ENCODE data around the gene PDZRN3. TPM values are rescaled to one million over a fixed set of nuclear protein-coding genes. Genes with fewer than 3 reads are reported as not detected.

The PDZRN3 gene
- total and polyA plus RNA-seq, 12 donors, result 17.7 to 143 (median 74.6) TPM

- H3K9me3 ChIP-seq, result no peaks in the 10 kb centered on the region
- ATAC-seq (no peak), DNase-seq (no peak)
- no peak overlapping the region for H3K4me3 ChIP-seq
- no peaks in the 10 kb centered on the region for H3K27me3 ChIP-seq
- H3K36me3 ChIP-seq, result no peaks in the 10 kb centered on the region
- TF ChIP-seq CTCF (IDR thresholded peaks at IDR 0.05), result peak in 1 of 9 donors; percentile 7
- H3K4me1 ChIP-seq, result peaks cover 0 to 45% (median 18%) of the 10 kb centered on the region in 9 donors
- 68 to 76% methylated on average over 1 of the region's 1 CpG for WGBS, 2 donors
- intact Hi-C loops (cut with DNase I), result loop anchor here (2.0 to 10.0 kb wide), 4 partner anchors 325 to 332 kb away; no protein-coding TSS in a partner anchor
- no peak overlapping the region for H3K27ac ChIP-seq
Observed at GRCh38 chr3:73432706-73433032, 192.1 kb downstream of the PDZRN3 start.

GRCh38 chr3:73432023-73432705, 192.6 kb downstream of the PDZRN3 start:
- no peak overlapping the region for H3K27ac ChIP-seq
- no peaks in the 10 kb centered on the region for H3K27me3 ChIP-seq
- intact Hi-C loops (cut with DNase I), result loop anchor here (2.0 to 10.0 kb wide), 4 partner anchors 325 to 331 kb away; no protein-coding TSS in a partner anchor
- H3K36me3 ChIP-seq, result no peaks in the 10 kb centered on the region
- no peak for DNase-seq
- H3K4me3 ChIP-seq, result no peak overlapping the region
- peaks cover 0 to 45% (median 17%) of the 10 kb centered on the region in 9 donors for H3K4me1 ChIP-seq
- TF ChIP-seq CTCF (IDR thresholded peaks at IDR 0.05), result peak; percentile 41 to 72 (median 65)
- peak in 1 of 8 donors; percentile 31 for ATAC-seq
- 49 to 54% methylated on average over 9 of the region's 9 CpGs for WGBS, 2 donors
- no peaks in the 10 kb centered on the region for H3K9me3 ChIP-seq

- Histone ChIP-seq H3K4me3 (no peak overlapping the region), H3K36me3 (no peaks in the 10 kb centered on the region), H3K27ac (no peak overlapping the region), H3K27me3 (no peaks in the 10 kb centered on the region), H3K9me3 (no peaks in the 10 kb centered on the region), H3K4me1 (peaks cover 0 to 51% (median 21%) of the 10 kb centered on the region in 9 donors)
- no peak for ATAC-seq
- no peak for TF ChIP-seq CTCF (IDR thresholded peaks at IDR 0.05)
- no peak for DNase-seq
- 71 to 79% methylated on average over 6 of the region's 6 CpGs for WGBS, 2 donors
- intact Hi-C loops (cut with DNase I), result loop anchor here in 8 of 10 donors (5.0 to 10.0 kb wide), 3 partner anchors 324 to 329 kb away; no protein-coding TSS in a partner anchor
Observed at GRCh38 chr3:73431183-73431900, 193.4 kb downstream of the PDZRN3 start.

- 52 to 63% methylated on average over 11 of the region's 11 CpGs for WGBS, 2 donors
Observed at GRCh38 chr3:73427048-73427706, 197.6 kb downstream of the PDZRN3 start.

More at GRCh38 chr3:73427048-73427706, 197.6 kb downstream of the PDZRN3 start:
- H3K36me3 ChIP-seq, result no peaks in the 10 kb centered on the region
- peak overlapping the region in 9 of 10 donors; percentile 26 to 74 (median 43) for H3K27ac ChIP-seq
- intact Hi-C loops (cut with DNase I), result loop anchor here in 1 of 10 donors (1.0 kb wide), 1 partner anchor 12 kb away; no protein-coding TSS in a partner anchor
- DNase-seq, result no peak
- peaks cover 0 to 53% (median 20%) of the 10 kb centered on the region in 9 donors for H3K4me1 ChIP-seq
- no peak for TF ChIP-seq CTCF (IDR thresholded peaks at IDR 0.05)
- H3K4me3 ChIP-seq, result no peak overlapping the region
- H3K9me3 ChIP-seq, result no peaks in the 10 kb centered on the region
- no peaks in the 10 kb centered on the region for H3K27me3 ChIP-seq
- peak in 7 of 8 donors; percentile 46 to 92 (median 79) for ATAC-seq
